Memory B cell (primary cell): ENCODE results near the gene ALDH3B1.

Experiments used
- ATAC-seq: fragments of 150-1000 bp; cut with Tn5 transposase; 2 replicates; pipeline ENCODE4 v1.10.0; 2021; ENCODE audit warnings: low read depth, mild to moderate bottlenecking, moderate library complexity
- DNase-seq, 2 donors: peaks; one replicate each; pipeline ENCODE4 v3.0.0; 2022; ENCODE audit warnings: low spot score in 2 of 2
- H3K27ac Mint-ChIP-seq: one replicate; pipeline ENCODE4 v1.8.0; 2022; ENCODE audit warnings: mild to moderate bottlenecking, moderate library complexity, mixed read lengths
- H3K27me3 Mint-ChIP-seq: one replicate; pipeline ENCODE4 v1.8.0; 2022; ENCODE audit warnings: mixed read lengths
- H3K36me3 Mint-ChIP-seq: one replicate; pipeline ENCODE4 v1.8.0; 2022; ENCODE audit warnings: mild to moderate bottlenecking, mixed read lengths
- H3K4me1 Mint-ChIP-seq: one replicate; pipeline ENCODE4 v1.8.0; 2022; ENCODE audit warnings: mixed read lengths
- H3K4me3 Mint-ChIP-seq: one replicate; pipeline ENCODE4 v1.8.0; 2022; ENCODE audit warnings: mild to moderate bottlenecking, moderate library complexity, mixed read lengths
- H3K9me3 Mint-ChIP-seq: one replicate; pipeline ENCODE4 v1.8.0; 2022; ENCODE audit warnings: mixed read lengths

ALDH3B1 gene

DNA sequence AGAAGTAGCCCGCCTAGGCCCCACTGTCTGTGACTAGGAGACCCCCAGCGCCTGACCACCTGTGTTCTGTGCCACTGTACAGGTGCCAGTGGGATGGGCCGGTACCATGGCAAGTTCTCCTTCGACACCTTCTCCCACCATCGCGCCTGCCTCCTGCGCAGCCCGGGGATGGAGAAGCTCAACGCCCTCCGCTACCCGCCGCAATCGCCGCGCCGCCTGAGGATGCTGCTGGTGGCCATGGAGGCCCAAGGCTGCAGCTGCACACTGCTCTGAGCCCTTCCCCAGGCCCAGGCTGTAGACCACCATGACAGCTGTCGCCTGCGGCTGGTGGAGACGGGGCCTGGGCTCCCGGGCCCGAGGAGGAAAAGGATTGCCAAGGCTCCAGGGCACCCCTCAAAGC is 17.5 kb downstream of the ALDH3B1 start:
- H3K4me1 Mint-ChIP-seq: peaks cover 11% of the 10 kb centered on the region
- H3K9me3 Mint-ChIP-seq: no peaks in the 10 kb centered on the region
- no peak overlapping the region for H3K27ac Mint-ChIP-seq
- no peak for ATAC-seq
- DNase-seq: no peak
- H3K27me3 Mint-ChIP-seq: no peaks in the 10 kb centered on the region
- H3K4me3 Mint-ChIP-seq: no peak overlapping the region
- peaks cover 2% of the 10 kb centered on the region for H3K36me3 Mint-ChIP-seq

DNA sequence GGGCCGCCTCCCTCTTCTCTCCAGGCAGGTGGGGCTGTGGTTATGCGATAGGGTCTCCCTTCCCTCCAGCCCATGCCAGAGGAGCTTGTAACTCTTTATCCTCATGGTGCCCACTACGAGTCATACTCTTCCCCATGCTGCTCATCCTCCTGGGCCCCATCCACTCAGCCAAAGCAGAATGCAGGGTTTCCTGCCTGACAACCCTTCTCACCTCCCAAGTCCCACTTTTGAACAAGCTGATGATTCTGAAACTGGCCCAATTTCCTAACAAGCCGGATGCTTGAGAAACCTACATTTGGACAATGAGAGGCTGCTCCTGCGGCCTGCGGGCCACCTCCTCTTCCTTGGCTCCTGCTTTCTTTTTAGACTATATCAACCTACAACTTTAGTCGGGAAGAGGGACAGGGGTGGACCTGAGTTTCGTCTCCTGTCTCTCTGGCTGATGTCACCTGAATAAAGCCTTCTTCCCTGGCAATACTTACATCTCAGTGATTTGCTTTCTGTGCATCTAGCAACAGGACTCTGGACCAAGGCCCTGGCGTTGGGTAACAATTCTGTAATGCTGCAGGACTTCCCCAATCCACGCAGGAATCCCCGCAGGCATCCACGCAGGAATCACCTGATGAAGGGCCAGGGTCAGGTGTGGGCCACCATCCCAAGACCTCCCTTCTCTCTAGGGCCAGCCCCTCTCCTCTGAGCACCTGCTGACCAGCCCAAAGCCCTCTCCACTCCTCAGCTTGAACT is 18.8 kb downstream of the ALDH3B1 start:
- H3K36me3 Mint-ChIP-seq: peaks cover 5% of the 10 kb centered on the region
- H3K9me3 Mint-ChIP-seq: no peaks in the 10 kb centered on the region
- peaks cover 11% of the 10 kb centered on the region for H3K4me1 Mint-ChIP-seq
- DNase-seq: no peak
- ATAC-seq: no peak
- H3K27ac Mint-ChIP-seq: no peak overlapping the region
- H3K27me3 Mint-ChIP-seq: no peaks in the 10 kb centered on the region
- H3K4me3 Mint-ChIP-seq: peak overlapping the region; percentile 96

DNA sequence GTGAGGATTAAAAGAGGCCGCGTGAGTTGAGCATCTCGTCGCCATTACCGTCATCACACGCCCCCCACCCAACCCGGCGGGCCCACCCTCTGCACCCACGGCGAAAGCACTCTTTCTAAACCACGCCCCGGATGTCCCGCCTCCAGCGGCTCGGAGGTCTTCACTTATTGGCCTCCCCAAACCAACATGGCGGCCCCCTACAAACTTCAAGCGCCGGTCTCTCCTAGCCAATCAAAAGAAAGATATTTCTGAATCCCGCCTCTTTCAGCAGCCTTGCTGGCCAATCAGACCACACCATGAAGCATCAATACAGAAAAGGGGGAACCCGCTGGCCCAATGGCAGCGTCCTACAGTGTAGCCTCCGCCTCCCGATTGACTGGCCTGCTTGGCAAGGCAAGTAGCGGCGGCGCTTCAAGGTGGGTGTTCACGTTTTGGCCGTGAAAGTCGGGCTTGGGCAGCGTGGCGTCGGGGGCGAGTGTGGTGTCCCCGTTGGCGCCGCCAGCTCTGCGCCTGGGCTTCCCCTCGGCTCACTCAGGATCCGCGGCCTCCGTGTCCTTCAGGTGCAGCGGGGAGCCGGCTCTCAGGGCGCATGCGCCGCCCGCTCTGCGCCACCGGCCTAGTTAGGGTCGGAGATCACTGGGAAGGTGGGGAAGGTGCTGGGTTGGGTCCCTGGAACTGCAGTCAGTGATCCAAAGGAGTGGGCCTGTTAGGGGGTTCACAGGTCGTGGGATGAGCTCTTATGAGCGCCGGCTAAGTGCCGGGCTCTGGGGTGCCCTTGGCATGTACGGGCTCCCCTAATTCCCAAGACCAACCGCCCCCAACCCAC is 20.4 kb downstream of the ALDH3B1 start, which contains the start of gene NDUFS8:
NDUFS8 (plus strand) TSS at position 364 of the 826 bp plus-strand sequence. CDS start 1,471 bp downstream, outside the sequence.
- Mint-ChIP-seq H3K27ac (peak within 1 kb of the TSS; percentile 49), H3K4me3 (peak within 1 kb of the TSS; percentile 96), H3K4me1 (peaks cover 11% of the 10 kb centered on the region), H3K27me3 (no peaks in the 10 kb centered on the region), H3K36me3 (peaks cover 4% of the 10 kb centered on the region), H3K9me3 (no peaks in the 10 kb centered on the region)
- DNase-seq (peak; percentile 87 to 93), ATAC-seq (peak; percentile 96)

GRCh38 chr11:68031144-68031464 is 21.0 kb downstream of the ALDH3B1 start:
- H3K27ac Mint-ChIP-seq: peak overlapping the region; percentile 49
- H3K4me3 Mint-ChIP-seq: peak overlapping the region; percentile 96
- no peaks in the 10 kb centered on the region for H3K27me3 Mint-ChIP-seq
- ATAC-seq (no peak), DNase-seq (no peak)
- H3K36me3 Mint-ChIP-seq: peaks cover 4% of the 10 kb centered on the region
- peaks cover 11% of the 10 kb centered on the region for H3K4me1 Mint-ChIP-seq
- no peaks in the 10 kb centered on the region for H3K9me3 Mint-ChIP-seq

DNA sequence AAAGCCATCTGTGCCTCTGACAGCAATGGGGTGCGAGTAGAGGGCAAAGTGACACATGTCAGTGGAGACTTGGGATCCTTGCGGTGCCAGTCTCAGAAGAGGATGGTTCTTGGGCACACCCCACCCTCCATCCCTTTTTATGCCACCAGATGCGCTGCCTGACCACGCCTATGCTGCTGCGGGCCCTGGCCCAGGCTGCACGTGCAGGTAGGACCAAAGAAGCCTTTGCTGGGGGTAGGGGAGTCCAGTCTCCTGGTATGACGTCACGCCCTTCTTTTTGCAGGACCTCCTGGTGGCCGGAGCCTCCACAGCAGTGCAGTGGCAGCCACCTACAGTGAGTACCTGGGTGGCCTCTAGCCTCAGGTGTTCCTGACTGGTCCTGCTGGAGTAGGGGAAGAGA is 21.9 kb downstream of the ALDH3B1 start:
- peaks cover 14% of the 10 kb centered on the region for H3K4me1 Mint-ChIP-seq
- no peaks in the 10 kb centered on the region for H3K27me3 Mint-ChIP-seq

DNA sequence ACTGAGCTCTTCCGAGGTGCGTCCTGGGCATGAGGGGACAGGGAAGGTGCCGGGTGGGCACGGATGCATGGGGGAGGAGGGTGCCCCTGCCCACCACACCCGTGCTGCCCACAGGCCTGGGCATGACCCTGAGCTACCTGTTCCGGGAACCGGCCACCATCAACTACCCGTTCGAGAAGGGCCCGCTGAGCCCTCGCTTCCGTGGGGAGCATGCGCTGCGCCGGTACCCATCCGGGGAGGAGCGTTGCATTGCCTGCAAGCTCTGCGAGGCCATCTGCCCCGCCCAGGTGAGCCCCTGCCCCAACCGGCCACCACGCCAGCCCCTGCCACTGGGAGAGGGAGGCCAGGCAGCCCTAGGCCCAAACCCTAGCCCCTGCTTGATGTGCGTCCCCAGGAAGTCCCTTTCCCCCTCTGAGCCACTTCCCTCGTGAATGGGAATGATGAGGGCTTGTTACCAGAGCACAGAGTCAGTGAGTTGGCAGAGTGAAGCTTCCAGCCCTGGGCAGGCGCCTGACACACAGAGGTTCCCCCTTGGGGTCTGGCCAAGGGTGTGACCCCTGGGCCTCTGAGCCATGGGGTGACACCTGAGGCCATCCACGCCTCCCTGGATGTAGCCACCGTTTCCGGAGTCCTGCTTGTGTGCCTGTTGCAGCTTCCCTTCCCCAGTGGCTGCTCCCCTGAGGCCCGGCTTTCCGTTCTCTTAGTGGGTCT is 23.0 kb downstream of the ALDH3B1 start:
- H3K9me3 Mint-ChIP-seq: no peaks in the 10 kb centered on the region
- no peak for ATAC-seq
- H3K4me3 Mint-ChIP-seq: no peak overlapping the region
- DNase-seq: no peak
- no peak overlapping the region for H3K27ac Mint-ChIP-seq
- peaks cover 4% of the 10 kb centered on the region for H3K36me3 Mint-ChIP-seq
- no peaks in the 10 kb centered on the region for H3K27me3 Mint-ChIP-seq
- peaks cover 16% of the 10 kb centered on the region for H3K4me1 Mint-ChIP-seq

More for the DNA sequence above, 21.9 kb downstream of the ALDH3B1 start:
- no peak for ATAC-seq
- Mint-ChIP-seq H3K4me3 (peak overlapping the region; percentile 96), H3K36me3 (peaks cover 4% of the 10 kb centered on the region), H3K27ac (no peak overlapping the region), H3K9me3 (no peaks in the 10 kb centered on the region)
- no peak for DNase-seq

GRCh38 chr11:68033708-68034045 is 23.6 kb downstream of the ALDH3B1 start:
- no peaks in the 10 kb centered on the region for H3K9me3 Mint-ChIP-seq
- peaks cover 16% of the 10 kb centered on the region for H3K4me1 Mint-ChIP-seq
- H3K27ac Mint-ChIP-seq: no peak overlapping the region
- H3K4me3 Mint-ChIP-seq: no peak overlapping the region
- H3K36me3 Mint-ChIP-seq: peaks cover 4% of the 10 kb centered on the region
- no peak for ATAC-seq
- no peak for DNase-seq
- no peaks in the 10 kb centered on the region for H3K27me3 Mint-ChIP-seq

GRCh38 chr11:68035266-68035876 is 25.2 kb downstream of the ALDH3B1 start:
- Mint-ChIP-seq H3K9me3 (no peaks in the 10 kb centered on the region), H3K4me3 (no peak overlapping the region), H3K27me3 (no peaks in the 10 kb centered on the region), H3K4me1 (peaks cover 17% of the 10 kb centered on the region), H3K36me3 (peaks cover 4% of the 10 kb centered on the region), H3K27ac (no peak overlapping the region)
- ATAC-seq: no peak
- no peak for DNase-seq

- no peak for DNase-seq
- Mint-ChIP-seq H3K27ac (no peak overlapping the region), H3K4me3 (no peak overlapping the region)
Observed at GRCh38 chr11:68036141-68036716, 26.1 kb downstream of the ALDH3B1 start.

GRCh38 chr11:68036717-68037239 is 26.7 kb downstream of the ALDH3B1 start:
- H3K27me3 Mint-ChIP-seq: no peaks in the 10 kb centered on the region
- no peaks in the 10 kb centered on the region for H3K9me3 Mint-ChIP-seq
- no peak overlapping the region for H3K4me3 Mint-ChIP-seq
- H3K27ac Mint-ChIP-seq: peak overlapping the region; percentile 91
- peaks cover 6% of the 10 kb centered on the region for H3K36me3 Mint-ChIP-seq
- ATAC-seq: no peak
- no peak for DNase-seq
- peaks cover 19% of the 10 kb centered on the region for H3K4me1 Mint-ChIP-seq

More at GRCh38 chr11:68036141-68036716, 26.1 kb downstream of the ALDH3B1 start:
- H3K36me3 Mint-ChIP-seq: peaks cover 4% of the 10 kb centered on the region
- no peaks in the 10 kb centered on the region for H3K9me3 Mint-ChIP-seq
- H3K4me1 Mint-ChIP-seq: peaks cover 20% of the 10 kb centered on the region
- no peaks in the 10 kb centered on the region for H3K27me3 Mint-ChIP-seq
- no peak for ATAC-seq

GRCh38 chr11:68037411-68038225 is 27.5 kb downstream of the ALDH3B1 start:
- H3K4me1 Mint-ChIP-seq: peaks cover 19% of the 10 kb centered on the region
- no peak for ATAC-seq
- H3K27ac Mint-ChIP-seq: peak overlapping the region; percentile 91
- H3K9me3 Mint-ChIP-seq: no peaks in the 10 kb centered on the region
- H3K36me3 Mint-ChIP-seq: peaks cover 7% of the 10 kb centered on the region
- H3K4me3 Mint-ChIP-seq: peak overlapping the region; percentile 44
- H3K27me3 Mint-ChIP-seq: no peaks in the 10 kb centered on the region
- DNase-seq: no peak

DNA sequence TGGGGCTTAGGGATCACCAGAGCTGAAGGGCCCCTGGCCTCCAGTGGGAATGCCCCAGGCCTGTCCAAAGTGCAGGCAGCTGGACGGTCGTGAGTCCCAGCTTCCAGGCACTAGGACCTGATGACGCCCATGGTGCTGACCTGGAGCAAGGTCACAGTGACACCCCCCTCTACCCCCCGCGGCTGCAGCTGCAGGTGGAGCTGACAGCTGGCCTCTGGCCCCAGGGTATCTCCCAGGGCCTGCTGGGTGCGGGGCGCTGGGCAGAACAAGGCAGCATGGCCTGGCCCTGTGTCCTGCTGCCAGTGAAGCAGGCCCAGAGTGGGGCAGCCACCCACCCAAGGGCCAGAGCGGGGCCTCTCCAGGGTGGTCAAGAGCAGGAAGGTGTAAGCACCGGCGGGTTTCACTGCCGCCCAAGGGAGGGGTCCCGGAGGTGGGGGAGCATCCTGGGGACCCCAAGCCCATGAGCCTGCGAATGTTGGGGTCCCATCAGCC is 28.1 kb downstream of the ALDH3B1 start:
- Mint-ChIP-seq H3K9me3 (no peaks in the 10 kb centered on the region), H3K27ac (no peak overlapping the region), H3K36me3 (peaks cover 7% of the 10 kb centered on the region), H3K4me1 (peaks cover 19% of the 10 kb centered on the region), H3K27me3 (no peaks in the 10 kb centered on the region), H3K4me3 (peak overlapping the region; percentile 96)
- DNase-seq (no peak), ATAC-seq (no peak)
